GM19328 (cell line): ENCODE results near the gene GAGE10.
"Not testable (repeated sequence)": the region's sequence is repeated elsewhere in the genome, so short reads cannot be mapped to it uniquely, and the experiment has no call there.

ENCODE experiments used
- ATAC-seq: cut with Tn5 transposase; IDR thresholded peaks from one replicate; pipeline ENCODE4 v1.9.1; 2021; ENCODE audit warnings: mild to moderate bottlenecking, moderate library complexity; ENCODE audit not compliant: unreplicated experiment

GAGE10 gene

GRCh38 chrX:49321737-49322136 is 18.3 kb downstream of the GAGE10 start, which contains the start of gene GAGE12J:
GAGE12J (plus strand) TSS chrX:49322037; CDS start chrX:49323194, 1,157 bp downstream.
- not testable (repeated sequence) for ATAC-seq

DNA sequence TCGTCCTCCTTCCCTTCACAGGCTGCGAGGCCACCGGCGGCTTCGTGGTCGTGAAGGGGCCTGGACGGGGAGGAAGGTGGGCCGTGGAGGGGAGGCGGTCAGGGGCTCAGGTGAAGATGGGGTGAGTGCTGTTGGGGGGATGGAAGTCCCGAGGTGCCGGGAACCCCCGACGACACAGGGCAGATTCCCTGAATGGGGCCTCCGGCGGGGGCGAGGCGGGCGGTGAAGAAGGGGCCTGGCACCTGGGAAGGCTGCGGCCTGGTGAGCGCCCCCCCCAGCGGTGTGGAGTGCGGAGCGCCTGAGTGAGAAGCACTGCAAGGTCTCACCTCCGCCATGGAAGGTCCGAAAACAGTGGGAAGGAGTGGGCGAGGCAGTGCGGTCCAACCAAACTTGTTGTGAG is 18.8 kb downstream of the GAGE10 start:
- not testable (repeated sequence) for ATAC-seq

- not testable (repeated sequence) for ATAC-seq
These were observed 20.3 kb downstream of the GAGE10 start for GRCh38 chrX:49323735-49324134.

GRCh38 chrX:49330421-49330820 is 27.0 kb downstream of the GAGE10 start:
- not testable (repeated sequence) for ATAC-seq

DNA sequence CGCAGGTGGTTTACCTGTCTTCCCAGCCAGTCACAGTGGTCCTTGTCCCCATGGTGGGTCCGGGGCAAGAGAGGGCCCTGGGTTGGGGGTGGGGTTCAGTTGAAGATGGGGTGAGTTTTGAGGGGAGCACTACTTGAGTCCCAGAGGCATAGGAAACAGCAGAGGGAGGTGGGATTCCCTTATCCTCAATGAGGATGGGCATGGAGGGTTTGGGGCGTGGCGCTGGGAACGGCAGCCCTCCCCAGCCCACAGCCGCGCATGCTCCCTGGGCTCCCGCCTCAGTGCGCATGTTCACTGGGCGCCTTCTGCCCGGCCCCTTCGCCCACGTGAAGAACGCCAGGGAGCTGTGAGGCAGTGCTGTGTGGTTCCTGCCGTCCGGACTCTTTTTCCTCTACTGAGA is 27.8 kb downstream of the GAGE10 start, which contains the start of gene GAGE13:
GAGE13 (plus strand) TSS at position 301 of the 400 bp plus-strand sequence. CDS start 1,156 bp downstream, outside the sequence.
- ATAC-seq: not testable (repeated sequence)

- ATAC-seq: not testable (repeated sequence)
These were observed 28.4 kb downstream of the GAGE10 start for GRCh38 chrX:49331841-49332240.

GRCh38 chrX:49341449-49341848 is 38.0 kb downstream of the GAGE10 start:
- not testable (repeated sequence) for ATAC-seq

DNA sequence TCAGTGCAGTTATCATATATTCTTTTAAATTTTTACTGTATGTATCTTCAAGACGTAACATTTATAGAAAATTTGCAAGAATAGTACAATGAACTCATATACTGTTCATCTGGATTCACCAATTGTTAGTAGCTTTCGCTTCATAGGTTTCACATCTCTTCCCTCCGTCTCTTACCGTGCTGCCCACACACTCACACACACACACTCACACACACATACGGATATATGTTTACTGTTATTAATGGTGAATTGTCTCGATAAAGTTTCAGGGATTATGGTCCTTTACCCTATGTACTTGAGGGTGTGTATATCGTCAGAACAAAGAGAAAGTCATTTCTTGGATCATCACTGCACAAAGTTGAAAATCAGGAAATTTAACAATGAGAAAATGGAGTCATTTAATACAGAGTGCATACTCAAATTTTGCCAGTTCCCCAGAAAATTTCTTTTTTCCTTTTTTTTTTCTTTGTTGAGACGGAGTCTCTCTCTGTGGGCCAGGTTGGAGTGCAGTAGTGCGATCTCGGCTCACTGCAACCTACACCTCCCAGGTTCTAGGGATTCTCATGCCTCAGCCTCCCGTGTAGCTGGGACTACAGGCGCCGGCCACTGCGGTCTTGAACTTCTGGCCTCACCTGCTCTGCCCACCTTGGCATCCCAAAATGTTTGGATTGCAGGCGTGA is 41.2 kb downstream of the GAGE10 start:
- not testable (repeated sequence) for ATAC-seq

- not testable (repeated sequence) for ATAC-seq
These were observed 42.0 kb downstream of the GAGE10 start for GRCh38 chrX:49345402-49345801.

GRCh38 chrX:49346150-49346549 is 42.7 kb downstream of the GAGE10 start:
- not testable (repeated sequence) for ATAC-seq
